NCI-H524 (cell line): Measurements from ENCODE around the gene CES2.
A peak's percentile ranks its signal among the peaks of the same experiment; 100 is the strongest.
"Not testable (repeated sequence)": the region's sequence is repeated elsewhere in the genome, so short reads cannot be mapped to it uniquely, and the experiment has no call there.

Experiments used
- DNase-seq, 2 experiments: peaks; one replicate each; lab custom pipeline; 2025; lab: John Stamatoyannopoulos, UW

Gene CES2

DNA sequence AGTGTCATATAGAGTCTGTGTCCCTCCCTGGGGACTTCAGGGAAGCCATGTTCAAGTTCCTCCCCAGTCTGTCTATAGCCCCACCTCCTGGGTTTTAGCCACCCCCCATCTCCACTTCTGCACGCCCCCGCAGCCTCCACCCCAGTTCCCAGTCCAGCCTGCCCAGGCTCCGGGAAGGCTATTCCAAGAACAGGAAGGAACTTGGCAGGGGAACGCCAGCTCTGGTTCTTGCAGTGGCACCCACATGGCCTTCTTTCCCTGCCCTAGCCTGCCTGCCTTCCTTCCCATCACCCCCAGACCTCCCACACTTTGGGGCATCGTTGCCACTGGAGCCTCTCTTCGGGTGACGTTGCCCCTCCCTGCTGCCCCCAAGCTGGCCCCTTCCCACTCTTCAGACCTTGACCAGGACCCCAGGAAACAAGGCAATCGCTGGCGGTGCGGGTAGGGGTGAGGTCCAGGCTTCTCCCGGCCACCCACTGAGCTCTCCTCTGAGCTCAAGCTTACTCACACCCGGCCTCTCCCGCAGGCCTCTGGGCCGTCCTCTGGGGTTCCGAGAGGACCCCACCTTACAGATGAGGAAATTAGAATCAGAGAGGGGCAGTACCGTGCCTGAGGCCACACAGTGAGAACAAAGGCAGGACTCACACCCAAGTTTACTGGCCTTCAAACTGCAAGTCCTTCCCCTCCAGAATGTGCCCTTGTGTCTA, 43.8 kb downstream of the CES2 start:
- DNase-seq, result no peak

DNA sequence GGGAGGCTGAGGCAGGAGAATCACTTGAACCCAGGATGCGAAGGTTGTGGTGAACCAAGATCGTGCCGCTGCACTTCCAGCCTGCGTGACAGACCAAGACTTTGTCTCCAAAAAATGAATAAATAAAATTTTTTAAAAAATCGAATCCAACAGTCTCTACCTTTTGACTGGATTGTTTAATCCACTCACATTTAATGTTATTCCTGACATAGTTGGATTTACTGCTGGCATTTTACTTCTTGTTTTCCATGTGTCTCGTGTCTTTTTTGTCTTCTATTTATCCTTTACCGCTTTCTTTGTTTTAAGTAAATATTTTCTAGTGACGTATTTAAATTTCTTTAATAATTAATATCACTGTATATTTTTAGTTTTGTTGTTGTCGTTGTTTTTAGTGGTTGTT, 47.7 kb downstream of the CES2 start:
- no peak for DNase-seq

- no peak for DNase-seq
These were observed 49.6 kb downstream of the CES2 start for GRCh38 chr16:66984892-66985311.

GRCh38 chr16:66986559-66986958, 51.2 kb downstream of the CES2 start:
- no peak for DNase-seq

DNA sequence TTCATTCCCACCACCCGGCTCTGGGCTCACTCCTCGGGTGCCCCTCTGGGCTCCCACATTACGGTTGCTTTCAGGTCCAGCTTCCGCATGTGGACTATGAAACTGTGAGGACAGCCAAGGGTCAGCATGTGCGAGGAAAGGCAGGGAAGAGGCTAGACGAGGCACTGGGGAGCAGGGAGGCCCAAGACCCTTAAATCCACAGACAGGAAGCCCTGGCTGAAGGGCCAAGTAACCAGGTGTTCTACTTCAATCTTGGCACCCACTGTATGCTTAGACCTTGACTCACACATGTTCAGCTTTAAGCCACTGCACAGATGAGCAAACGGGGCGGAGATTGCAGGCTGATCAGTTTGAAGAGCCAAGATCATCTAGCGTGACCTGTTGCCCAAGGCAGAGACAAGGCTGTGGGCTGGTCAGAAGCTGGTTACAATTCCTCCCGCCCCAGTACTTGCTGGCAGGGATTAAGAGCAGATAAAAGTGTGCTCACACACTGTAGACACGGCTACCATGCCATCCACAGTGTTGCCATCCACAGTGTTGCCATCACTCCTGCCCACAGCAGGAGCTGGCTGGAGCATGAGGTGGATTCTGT, 53.0 kb downstream of the CES2 start, which contains the start of gene CES4A:
CES4A (plus strand) TSS at position 393 of the 592 bp plus-strand sequence; CDS start at position 577, 184 bp downstream.
- DNase-seq, result peak; percentile 19 to 76

- DNase-seq, result no peak
These were observed 56.3 kb downstream of the CES2 start for GRCh38 chr16:66991545-66992077.

GRCh38 chr16:66993558-66993957, 58.2 kb downstream of the CES2 start:
- not testable (repeated sequence) for DNase-seq
